DMS79 treated with DMSO at 0.1 percent for 48 hours (cell line): ENCODE data around the gene CHCHD5.
"Not testable (repeated sequence)": the region's sequence is repeated elsewhere in the genome, so short reads cannot be mapped to it uniquely, and the experiment has no call there.

Experiments
- DNase-seq: peaks from one replicate; lab custom pipeline; 2025; lab: John Stamatoyannopoulos, UW

The CHCHD5 gene

GRCh38 chr2:112588611-112589045 lies 4.2 kb downstream of the CHCHD5 start:
- peak; percentile 74 for DNase-seq

- DNase-seq, result no peak
Measured at GRCh38 chr2:112591413-112591812, 7.0 kb downstream of the CHCHD5 start.

GRCh38 chr2:112593736-112594135 lies 9.3 kb downstream of the CHCHD5 start:
- DNase-seq, result no peak

GRCh38 chr2:112597537-112598322 lies 13.3 kb downstream of the CHCHD5 start:
- DNase-seq, result no peak

GRCh38 chr2:112600634-112601033 lies 16.2 kb downstream of the CHCHD5 start:
- no peak for DNase-seq

GRCh38 chr2:112601754-112602153 lies 17.3 kb downstream of the CHCHD5 start:
- DNase-seq, result no peak

GRCh38 chr2:112602917-112603316 lies 18.5 kb downstream of the CHCHD5 start:
- no peak for DNase-seq

- DNase-seq, result no peak
Measured at GRCh38 chr2:112603731-112604130, 19.3 kb downstream of the CHCHD5 start.

- no peak for DNase-seq
Measured at GRCh38 chr2:112604952-112605351, 20.5 kb downstream of the CHCHD5 start.

- DNase-seq, result no peak
Measured at GRCh38 chr2:112605926-112606325, 21.5 kb downstream of the CHCHD5 start.

- DNase-seq, result no peak
Measured at GRCh38 chr2:112606547-112606946, 22.1 kb downstream of the CHCHD5 start.

GRCh38 chr2:112607680-112608438 lies 23.4 kb downstream of the CHCHD5 start:
- no peak for DNase-seq

GRCh38 chr2:112609320-112609719 lies 24.9 kb downstream of the CHCHD5 start:
- not testable (repeated sequence) for DNase-seq

GRCh38 chr2:112612283-112612682 lies 27.9 kb downstream of the CHCHD5 start:
- not testable (repeated sequence) for DNase-seq

GRCh38 chr2:112614201-112614840 lies 29.9 kb downstream of the CHCHD5 start:
- no peak for DNase-seq

- DNase-seq, result no peak
Measured at GRCh38 chr2:112615051-112615450, 30.6 kb downstream of the CHCHD5 start.

GRCh38 chr2:112615798-112616197 lies 31.4 kb downstream of the CHCHD5 start:
- not testable (repeated sequence) for DNase-seq

GRCh38 chr2:112618383-112618782 lies 34.0 kb downstream of the CHCHD5 start:
- no peak for DNase-seq

- no peak for DNase-seq
Measured at GRCh38 chr2:112621790-112622527, 37.5 kb downstream of the CHCHD5 start.

GRCh38 chr2:112622528-112622849 lies 38.1 kb downstream of the CHCHD5 start:
- DNase-seq, result no peak

- DNase-seq, result no peak
Measured at GRCh38 chr2:112623913-112624777, 39.7 kb downstream of the CHCHD5 start.
